GM18511 (cell line): ENCODE measurements around the gene PRSS16.
A peak's percentile ranks its signal among the peaks of the same experiment; 100 is the strongest.
"Not testable (repeated sequence)": the region's sequence is repeated elsewhere in the genome, so short reads cannot be mapped to it uniquely, and the experiment has no call there.

Experiments
- ATAC-seq: cut with Tn5 transposase; IDR thresholded peaks from one replicate; pipeline ENCODE4 v1.9.1; 2021; ENCODE audit warnings: mild to moderate bottlenecking, moderate library complexity; ENCODE audit not compliant: unreplicated experiment

PRSS16 gene

DNA sequence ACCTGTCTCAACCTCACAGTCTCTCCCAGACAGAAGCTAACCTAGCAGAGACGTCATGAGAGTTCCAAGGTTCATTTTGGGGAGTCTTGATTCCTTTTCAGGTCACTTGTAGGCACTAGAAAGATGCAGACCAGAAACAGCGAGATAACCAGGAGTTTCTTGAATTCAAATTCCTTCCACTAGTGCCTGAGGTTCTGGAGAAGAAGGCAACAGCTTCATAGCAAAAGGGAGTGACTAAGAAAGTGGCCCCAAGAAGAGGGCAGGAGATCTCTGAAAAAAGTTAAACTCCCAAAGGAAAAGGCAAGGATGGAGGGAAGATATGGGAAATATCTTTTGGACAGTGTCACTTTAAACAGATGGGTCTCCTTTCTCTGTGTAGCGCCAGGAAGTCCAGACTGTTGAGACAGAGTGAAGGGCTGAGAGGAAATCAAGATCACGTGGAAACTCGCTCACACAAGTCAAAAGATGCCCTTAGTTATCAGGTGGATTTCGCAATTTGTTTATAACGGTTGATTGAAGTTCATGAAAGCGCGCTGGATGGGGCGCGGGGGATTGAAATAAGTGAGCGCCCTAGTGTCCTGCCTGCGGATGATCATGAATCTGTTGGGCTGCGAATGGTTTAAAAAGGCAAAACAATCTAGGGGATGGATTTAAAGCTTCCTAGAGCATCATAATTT lies 4.8 kb upstream of the PRSS16 start:
- no peak for ATAC-seq

DNA sequence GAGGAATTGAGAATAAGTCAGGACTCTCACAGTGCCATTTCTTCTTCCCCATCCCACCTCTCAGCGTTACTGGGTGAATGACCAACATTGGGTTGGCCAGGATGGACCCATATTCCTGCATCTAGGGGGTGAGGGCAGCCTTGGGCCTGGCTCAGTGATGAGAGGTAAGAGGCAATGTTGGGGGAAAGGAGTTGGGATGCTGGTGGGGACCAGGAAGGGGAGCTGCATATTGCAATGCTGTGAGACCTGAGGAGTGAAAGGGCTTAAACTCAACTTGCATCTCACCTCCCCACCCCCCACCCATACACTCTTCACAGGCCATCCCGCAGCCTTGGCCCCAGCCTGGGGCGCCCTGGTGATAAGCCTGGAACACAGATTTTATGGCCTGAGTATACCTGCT lies 1.3 kb downstream of the PRSS16 start:
- no peak for ATAC-seq

DNA sequence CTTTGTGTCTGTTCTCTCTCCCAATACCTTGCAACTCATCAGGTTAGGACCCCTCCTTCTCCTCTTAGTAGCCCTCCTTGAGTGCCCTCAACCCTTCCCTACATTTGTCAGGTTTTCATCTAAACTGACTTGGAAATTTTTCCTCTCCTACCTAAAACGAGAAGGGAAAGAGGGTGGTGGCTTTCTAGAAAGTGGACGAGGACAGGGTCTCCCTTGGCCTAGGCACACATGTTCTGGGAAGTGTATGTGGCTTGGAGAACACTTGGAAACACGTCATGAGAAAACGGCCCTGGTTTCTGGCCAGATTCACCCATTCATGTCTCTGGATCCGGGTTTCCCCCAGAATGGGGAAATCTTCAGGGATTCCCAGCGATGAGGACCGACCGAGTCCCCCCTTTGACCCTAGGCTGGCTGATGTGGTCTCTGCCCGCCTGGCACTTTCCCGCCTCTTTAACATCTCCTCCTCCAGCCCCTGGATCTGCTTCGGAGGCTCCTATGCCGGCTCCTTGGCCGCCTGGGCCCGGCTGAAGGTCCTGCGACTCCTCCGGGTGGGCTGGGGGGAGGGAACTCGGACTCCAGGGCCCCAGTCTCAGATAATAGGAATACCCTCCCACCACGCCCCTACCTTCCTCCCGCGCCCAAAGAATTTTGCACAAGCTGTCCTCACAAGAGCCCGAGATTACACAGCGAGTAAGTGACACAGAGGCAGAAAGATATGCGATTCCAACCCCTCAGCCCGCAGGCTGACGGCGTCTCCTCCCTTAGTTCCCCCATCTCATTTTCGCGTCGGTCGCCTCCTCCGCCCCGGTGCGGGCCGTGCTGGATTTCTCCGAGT lies 3.0 kb downstream of the PRSS16 start:
- no peak for ATAC-seq

DNA sequence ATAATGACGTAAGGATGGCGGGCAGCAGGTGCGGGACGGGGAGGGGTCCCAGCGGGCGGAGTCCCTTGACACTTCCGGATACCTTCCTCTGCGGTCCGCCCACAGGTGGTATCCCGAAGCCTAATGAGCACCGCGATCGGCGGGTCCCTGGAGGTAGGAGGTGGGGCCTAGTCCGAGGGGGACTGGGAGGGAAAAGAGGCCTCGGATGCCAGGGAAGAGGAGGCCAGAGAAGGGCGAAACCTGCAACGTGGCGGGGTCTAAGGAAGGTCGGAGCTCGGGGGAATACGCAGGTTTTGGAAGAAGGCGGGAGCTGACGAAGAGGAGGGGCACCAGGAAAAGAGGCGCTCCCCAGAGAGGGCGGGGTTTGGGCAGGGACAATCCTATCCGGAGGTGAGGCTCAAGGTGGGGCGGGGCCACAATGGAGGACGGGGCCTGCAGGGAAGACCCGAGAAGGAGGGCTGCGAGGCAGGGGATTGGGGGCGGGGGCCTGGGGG lies 3.7 kb downstream of the PRSS16 start:
- ATAC-seq = peak; percentile 83

DNA sequence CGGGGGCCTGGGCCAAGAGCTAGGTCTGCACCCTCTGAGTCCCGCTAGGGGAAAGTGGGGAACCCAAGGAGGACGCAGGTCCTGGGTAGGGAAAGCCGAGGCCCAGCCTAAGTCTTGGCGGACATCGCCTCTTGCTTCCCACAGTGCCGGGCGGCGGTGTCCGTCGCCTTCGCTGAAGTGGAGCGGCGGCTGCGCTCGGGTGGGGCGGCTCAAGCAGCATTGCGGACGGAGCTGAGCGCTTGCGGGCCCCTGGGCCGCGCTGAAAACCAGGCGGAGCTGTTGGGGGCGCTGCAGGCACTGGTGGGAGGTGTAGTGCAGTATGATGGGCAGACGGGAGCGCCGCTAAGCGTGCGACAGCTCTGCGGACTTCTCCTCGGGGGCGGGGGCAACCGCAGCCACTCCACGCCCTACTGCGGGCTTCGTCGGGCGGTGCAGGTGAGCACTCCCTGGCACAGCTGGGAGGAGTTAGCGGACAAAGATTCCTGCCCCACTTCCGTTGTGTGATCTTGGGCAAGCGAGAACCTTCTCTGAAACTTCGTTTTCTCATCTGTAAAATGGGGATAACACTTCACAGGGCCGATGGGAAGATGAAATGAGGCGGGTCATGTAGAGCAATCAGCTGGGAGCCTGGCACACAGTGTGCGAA lies 4.2 kb downstream of the PRSS16 start:
- peak; percentile 88 for ATAC-seq

DNA sequence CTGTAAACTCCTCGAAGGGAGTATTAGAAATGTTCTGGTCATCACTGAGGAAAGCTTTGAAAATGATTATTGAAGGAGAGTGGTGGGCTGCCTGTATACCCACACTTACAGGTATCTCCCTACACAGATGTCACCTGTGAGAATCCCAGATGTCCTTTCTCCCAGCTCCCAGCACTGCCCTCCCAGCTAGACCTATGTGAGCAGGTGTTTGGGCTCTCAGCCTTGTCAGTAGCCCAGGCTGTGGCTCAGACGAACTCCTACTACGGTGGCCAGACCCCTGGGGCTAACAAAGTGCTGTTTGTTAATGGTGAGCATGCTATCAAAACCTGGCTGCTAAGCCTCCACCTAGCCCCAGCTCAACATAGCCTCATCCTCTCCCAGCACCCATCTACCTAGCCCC lies 7.1 kb downstream of the PRSS16 start:
- no peak for ATAC-seq

DNA sequence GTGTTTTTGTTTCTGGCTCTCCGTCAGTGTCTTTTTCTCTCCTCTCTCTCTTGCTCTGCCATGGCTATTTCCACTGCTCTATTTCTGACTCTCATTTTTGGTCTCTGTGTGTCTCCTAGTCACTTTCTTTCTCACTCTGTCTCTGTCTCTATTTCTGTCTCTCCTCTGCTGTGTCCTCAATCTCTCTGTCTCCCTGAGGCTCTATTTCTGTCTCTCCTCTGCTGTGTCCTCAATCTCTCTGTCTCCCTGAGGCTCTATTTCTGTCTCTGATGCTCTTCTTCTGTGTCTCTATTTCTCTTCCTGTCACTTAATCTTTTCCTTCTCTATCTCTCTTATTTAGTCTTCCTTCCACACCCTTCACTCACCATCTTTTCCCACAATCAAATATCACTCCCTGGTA lies 8.4 kb downstream of the PRSS16 start:
- no peak for ATAC-seq

DNA sequence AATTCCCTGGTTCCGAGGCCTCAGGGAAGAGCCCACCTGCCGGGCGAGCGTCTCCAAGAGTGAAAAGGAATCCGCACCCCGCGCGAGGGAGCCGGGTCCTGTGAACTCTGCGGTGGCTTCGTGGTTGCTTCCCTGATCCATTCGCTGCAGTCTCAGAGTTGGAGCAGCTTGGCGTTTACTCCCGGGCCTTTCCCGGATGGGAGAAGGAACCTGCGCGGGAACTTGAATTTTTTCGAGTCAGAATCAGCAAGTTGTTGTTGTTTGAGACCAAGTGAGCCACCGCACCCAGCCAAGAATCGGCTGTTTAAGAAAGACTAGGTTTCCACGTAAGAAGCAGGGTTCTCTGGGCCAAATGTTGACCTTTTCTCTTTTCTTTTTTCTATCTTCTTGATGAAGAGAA lies 12.9 kb downstream of the PRSS16 start:
- ATAC-seq = no peak

DNA sequence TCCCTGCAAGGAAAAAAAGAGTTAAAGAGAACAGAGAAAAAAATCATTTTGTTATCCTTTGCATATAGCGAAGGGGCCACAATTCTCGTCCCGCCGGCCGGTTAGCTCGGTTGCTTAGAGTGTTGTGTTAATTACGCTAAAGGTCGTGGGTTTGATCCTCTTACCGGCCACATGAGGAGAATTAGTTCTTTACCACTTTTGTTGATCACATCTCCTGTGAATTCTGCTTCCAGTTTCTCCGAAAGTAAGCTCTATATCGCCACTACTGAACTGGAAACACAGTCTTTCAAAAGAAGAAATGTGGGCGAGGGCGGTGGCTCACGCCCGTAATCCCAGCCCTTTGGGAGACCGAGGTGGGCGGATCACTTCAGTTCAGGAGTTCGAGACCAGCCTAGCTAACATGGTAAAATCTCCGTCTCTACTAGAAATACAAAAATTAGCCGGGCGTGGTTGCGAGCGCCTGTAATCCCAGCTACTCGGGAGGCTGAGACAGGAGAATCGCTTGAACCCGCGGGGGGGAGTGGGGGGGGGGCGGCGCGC lies 13.4 kb downstream of the PRSS16 start:
- no peak for ATAC-seq

DNA sequence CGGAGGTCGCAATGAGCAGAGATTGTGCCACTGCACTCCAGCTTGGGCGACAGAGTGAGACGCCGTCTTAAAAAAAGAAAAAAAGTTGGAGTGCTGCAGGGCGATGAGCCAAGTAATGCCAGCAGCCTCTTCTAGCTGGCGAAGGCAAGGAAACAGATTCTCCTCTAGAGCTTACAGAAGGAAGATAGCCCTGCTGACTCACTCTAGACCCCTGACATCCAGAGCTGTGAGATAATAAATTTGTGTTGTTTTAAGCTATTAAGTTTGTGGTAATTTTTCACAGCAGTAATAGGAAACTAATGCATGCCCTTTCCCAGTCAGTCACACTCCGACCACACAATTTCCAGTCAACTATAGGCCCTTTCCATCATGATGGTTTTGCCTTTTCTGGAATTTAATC lies 16.4 kb downstream of the PRSS16 start:
- ATAC-seq = no peak

DNA sequence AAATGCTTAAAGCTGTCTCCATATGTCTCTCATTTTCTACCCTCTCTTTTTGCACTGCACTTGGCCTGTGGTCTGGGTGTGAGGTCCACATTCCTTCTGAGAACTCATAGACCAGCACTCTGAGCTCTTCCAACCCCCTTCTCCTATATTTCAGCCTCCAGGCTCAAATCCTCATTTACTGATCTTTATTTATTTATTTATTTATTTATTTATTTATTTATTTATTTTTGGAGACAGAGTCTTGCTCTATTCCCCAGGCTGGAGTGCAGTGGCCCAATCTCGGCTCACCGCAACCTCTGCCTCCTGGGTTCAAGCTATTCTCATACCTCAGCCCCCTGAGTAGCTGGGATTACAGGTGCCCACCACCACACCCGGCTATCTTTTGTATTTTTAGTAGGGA lies 19.5 kb downstream of the PRSS16 start:
- not testable (repeated sequence) for ATAC-seq

DNA sequence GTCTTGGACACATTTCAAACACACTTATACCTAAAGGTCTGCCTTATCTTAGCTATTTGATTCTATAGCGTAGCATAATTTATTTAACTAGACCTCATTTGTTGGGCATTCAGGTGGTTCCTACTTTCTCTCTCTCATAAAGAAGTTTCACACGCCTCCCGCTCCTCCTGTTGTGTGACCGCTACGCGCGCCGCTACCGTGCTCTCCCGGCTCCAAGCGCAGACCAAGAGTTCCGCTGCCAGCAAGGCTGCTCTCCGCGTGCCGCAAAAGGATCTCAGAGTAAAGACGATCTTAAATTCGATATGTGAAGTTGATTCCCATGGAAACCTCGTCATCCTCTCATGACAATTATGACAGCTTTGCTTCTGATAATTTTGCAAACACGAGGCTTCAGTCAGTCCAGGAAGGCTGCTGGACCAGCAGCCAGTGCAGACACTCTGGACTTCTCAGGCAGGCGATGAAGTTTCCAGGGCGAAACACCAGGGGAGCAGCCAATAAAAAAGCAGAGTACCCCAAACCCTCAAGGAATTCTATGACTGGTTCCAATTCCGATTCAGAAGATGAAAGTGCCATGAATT lies 20.4 kb downstream of the PRSS16 start:
- ATAC-seq = no peak

DNA sequence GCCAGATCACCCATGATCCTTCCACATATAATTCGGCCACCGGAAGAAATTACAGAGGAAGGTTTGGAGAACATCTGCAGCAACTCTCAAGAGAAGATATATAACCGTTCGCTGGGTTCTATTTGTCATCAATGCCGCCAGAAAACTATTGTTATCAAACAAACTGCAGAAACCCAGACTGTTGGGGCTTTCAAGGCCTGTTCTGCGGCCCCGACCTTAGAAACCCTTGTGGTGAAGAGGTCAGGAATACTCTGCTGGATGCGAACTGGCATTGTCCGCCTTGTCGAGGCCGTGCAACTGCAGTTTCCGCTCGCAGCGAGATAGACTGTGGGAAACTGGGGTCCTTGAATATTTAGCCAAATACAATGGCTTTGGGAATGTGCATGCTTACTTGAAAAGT lies 21.3 kb downstream of the PRSS16 start:
- ATAC-seq = no peak

DNA sequence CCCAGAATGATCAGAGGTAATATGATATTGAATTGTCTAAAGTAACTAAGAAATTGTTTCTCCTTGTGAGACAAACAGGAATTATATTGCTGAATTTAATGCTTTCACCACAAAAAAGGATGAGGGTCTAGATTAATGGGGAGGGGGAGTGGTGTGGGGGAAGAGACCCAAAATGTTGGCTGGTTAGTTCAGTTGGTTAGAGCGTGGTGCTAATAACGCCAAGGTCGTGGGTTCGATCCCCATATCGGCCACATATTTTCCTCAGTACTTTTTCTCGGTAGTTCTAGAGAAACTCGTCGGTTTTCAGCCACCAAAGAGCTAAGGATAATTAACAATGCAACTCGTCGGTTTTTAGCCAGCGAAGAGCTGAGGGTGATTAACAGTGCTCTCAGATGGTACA lies 26.3 kb downstream of the PRSS16 start:
- ATAC-seq = no peak

DNA sequence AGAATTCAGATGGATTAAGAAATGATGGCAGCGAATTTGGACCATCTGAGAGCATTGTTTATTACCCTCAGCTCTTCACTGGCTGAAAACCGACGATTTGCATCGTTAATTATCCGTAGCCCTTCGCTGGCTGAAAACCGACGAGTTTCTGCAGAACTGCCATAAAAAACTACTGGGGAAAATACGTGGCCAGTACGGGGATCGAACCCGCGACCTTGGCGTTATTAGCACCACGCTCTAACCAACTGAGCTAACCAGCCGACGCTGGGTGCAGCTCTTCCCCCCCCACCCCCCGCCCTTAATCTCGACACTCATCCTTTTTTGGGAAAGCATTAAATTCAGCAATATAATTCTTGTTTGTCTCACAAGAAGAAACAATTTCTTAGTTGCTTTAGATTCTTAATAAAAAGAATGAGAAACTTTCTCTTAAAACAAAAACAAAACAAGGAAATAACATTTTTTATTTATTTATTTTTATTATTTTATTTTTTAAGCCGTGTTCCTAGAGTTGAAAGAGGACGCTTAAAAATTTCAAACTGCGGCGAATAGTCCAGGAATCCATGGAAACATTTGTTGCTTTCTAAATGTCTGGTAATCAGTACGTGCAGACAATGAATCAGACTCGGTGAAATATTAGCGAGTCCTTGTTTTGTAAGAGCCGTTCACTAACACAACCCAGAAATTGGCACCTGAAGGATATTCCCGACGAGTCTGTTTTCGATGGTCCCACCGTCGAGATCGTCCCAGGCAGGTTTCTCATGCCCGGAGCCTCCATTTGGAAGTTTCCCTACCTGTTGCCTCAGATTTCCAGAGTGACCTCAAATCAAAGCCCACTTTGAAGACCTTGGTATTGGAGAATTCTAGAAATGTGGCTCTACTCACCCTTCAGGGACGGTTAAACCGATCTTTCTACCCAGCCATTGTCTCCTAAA lies 27.8 kb downstream of the PRSS16 start:
- ATAC-seq = no peak

DNA sequence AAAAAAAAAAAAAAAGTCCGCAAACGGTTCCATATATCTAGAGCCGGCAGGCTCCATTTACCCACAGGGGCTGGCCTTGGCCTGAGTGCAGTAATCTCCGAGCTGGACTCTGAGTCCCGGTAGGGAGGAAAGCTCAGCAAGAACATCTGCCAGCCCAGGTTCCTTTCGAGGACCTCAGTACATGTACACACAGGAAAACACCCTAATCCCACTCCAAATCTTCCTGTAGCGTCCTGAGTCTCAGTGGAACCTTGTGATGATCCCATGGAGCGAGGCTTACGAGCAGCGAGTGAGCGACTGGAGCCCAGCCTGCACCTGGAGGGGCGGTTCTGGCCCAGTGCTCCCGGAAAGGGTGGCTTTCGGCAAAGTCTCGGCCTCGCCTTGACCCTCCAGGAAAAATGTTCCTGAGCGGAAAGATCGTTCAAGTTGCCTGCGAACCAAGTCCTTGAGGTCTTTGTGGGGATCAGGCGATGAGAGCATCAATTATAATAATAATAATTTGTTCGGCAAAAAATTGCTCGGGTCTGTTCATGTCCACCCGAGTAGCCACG lies 32.1 kb downstream of the PRSS16 start:
- no peak for ATAC-seq

DNA sequence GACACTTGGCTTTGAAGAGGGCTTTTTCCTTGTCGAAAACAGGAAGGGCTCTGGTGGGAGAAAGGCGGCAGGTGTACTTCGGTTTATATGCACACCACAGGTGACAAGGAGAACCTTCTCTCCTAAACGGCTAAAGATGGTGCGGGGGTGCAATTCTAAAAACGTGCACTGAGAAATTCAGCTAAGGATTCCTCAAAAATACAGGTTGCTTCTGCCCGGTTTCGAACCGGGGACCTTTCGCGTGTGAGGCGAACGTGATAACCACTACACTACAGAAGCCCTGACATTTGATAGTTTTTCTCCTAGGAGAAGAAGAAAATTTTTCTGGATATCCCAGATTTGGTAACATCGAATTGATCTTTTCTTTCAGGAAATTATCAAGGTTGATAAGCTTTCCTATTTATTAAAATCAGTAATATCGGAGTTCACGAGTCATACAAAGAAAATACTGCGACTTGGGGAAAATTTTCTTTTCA lies 32.6 kb downstream of the PRSS16 start:
- ATAC-seq = no peak

DNA sequence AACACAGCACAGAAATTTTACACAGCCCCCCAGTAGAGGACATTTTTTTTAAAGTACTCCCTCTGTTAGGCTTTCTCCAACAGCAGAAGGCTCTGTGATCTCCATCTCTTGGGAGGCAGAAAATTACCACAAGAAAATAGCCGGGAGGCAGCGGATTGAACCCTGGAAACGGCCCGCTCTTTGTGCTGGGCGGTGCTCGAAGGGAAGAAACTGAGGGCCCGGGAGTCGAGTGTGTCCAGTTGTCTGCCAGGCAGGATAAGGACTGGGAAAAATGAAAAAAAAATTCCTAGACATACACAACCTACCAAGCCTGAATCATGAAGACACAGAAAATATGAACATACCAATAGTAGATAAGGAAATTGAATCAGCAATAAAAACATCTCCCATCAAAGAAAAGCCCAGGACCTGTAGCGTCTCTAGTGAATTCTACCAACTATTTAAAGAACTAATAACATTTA lies 33.1 kb downstream of the PRSS16 start:
- ATAC-seq = no peak

DNA sequence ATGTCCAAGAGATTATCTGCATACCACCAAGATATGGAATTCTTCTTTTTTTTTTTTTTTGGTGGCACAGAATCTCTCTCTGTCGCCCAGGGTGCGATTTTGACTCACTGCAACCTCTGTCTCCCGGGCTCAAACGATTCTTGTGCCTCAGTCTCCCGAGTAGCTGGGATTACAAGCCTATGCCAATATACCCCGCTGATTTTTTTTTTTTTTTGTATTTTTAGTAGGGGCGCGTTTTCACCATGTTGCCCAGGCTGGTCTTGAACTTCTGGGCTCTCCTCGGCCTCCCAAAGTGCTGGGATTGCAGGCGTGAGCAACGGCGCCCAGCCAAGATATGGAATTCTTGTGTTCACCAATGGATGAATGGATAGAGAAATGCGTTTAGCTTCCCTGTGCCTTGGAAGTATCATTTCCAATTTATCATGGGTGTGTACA lies 33.6 kb downstream of the PRSS16 start:
- ATAC-seq = no peak

DNA sequence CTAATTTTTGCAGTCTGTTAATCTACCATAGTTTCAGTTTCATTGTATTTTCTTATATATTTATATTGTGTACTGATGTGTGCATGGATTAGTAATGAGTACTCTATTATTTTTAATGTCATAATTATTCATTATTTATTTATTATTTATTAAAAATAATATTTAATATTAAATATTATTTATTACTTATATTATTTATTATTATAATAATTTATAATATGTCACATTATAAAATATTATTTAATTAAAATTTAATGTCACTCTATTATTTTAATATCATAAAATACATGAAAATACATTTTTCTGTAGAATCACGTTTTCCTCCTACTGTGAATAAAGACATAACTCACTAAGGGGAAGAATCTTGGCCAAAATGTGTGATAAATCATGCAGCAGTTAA lies 34.1 kb downstream of the PRSS16 start:
- ATAC-seq = no peak
